HG03095 (cell line): Measurements from ENCODE around the gene S100Z.
"Not testable (repeated sequence)": the region's sequence is repeated elsewhere in the genome, so short reads cannot be mapped to it uniquely, and the experiment has no call there.

Source experiments
- ATAC-seq: cut with Tn5 transposase; IDR thresholded peaks from one replicate; pipeline ENCODE4 v1.9.1; 2021; ENCODE audit warnings: moderate library complexity; ENCODE audit not compliant: unreplicated experiment

S100Z gene

GRCh38 chr5:76822105-76822731 lies 27.6 kb upstream of the S100Z start:
- not testable (repeated sequence) for ATAC-seq

- ATAC-seq = not testable (repeated sequence)
These were observed 23.4 kb upstream of the S100Z start for GRCh38 chr5:76826416-76826815.

GRCh38 chr5:76831110-76831452 lies 18.7 kb upstream of the S100Z start:
- no peak for ATAC-seq

- no peak for ATAC-seq
These were observed 13.6 kb upstream of the S100Z start for GRCh38 chr5:76836181-76836580.

GRCh38 chr5:76836585-76836984 lies 13.2 kb upstream of the S100Z start:
- ATAC-seq = no peak

GRCh38 chr5:76838481-76839261 lies 11.1 kb upstream of the S100Z start:
- no peak for ATAC-seq

GRCh38 chr5:76841361-76841760 lies 8.5 kb upstream of the S100Z start:
- no peak for ATAC-seq

- ATAC-seq = no peak
These were observed 3.9 kb upstream of the S100Z start for GRCh38 chr5:76845890-76846289.

- ATAC-seq = no peak
These were observed 830 bp downstream of the S100Z start for GRCh38 chr5:76850543-76851145.

- ATAC-seq = no peak
These were observed 2.0 kb downstream of the S100Z start for GRCh38 chr5:76851728-76852369.

GRCh38 chr5:76852772-76853171 lies 3.0 kb downstream of the S100Z start:
- no peak for ATAC-seq

- not testable (repeated sequence) for ATAC-seq
These were observed 3.9 kb downstream of the S100Z start for GRCh38 chr5:76853741-76854140.

- no peak for ATAC-seq
These were observed 4.8 kb downstream of the S100Z start for GRCh38 chr5:76854644-76855043.

GRCh38 chr5:76855501-76855900 lies 5.7 kb downstream of the S100Z start:
- not testable (repeated sequence) for ATAC-seq

GRCh38 chr5:76855961-76856360 lies 6.1 kb downstream of the S100Z start:
- ATAC-seq = no peak

GRCh38 chr5:76856800-76857199 lies 7.0 kb downstream of the S100Z start:
- not testable (repeated sequence) for ATAC-seq

GRCh38 chr5:76859591-76860247 lies 9.9 kb downstream of the S100Z start:
- no peak for ATAC-seq

GRCh38 chr5:76861612-76862011 lies 11.8 kb downstream of the S100Z start:
- no peak for ATAC-seq

- ATAC-seq = no peak
These were observed 13.2 kb downstream of the S100Z start for GRCh38 chr5:76863001-76863400.

GRCh38 chr5:76866503-76866902 lies 16.7 kb downstream of the S100Z start:
- ATAC-seq = no peak

GRCh38 chr5:76867038-76867437 lies 17.2 kb downstream of the S100Z start:
- ATAC-seq = no peak
